ENCODE measurements around the gene AUTS2. TPM values are rescaled to one million over a fixed set of nuclear protein-coding genes. Genes with fewer than 3 reads are reported as not detected.

Gene AUTS2
- total RNA-seq, 1 donor from 2014 or later, result 125 TPM

DNA sequence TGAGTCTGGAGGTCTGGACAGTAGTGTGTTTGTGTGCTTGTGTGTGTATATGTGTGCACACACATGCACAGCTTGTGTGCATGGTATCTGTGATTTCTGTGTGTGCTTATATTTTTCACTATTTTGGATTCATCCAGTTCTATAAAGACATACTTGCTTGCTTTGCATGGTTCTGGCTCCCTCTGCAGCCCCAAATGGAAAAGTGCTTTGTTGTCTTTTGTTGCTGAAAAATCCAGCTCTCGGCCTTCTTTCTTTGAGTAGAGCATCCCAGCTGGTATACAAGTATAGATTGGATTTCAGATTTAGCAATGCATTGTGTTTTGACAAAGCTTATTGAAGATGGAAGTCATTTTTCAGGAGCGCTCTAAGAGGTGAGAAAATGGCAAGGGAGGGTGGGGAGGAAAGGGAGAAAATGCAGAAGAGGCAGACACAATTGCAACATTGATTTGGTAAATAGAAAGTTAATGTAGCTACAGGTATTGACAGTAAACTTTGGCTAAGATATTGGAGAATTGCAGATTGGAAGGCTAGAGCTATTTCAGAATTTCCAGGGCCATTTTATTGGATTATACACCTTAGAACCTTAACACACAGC, 333.9 kb downstream of the AUTS2 start:
- Mint-ChIP-seq H3K36me3 (ENCODE audit: insufficient read depth) (no peaks in the 10 kb centered on the region), H3K9me3 (ENCODE audit: low read depth) (no peaks in the 10 kb centered on the region), H3K27me3 (no peaks in the 10 kb centered on the region), H3K4me1 (ENCODE audit: low read depth) (peaks cover 17% of the 10 kb centered on the region), H3K27ac (no peak overlapping the region), H3K4me3 (ENCODE audit: low read depth) (no peak overlapping the region)
- DNase-seq (ENCODE audit: low spot score, unreplicated experiment), result no peak
- TF ChIP-seq CTCF (IDR thresholded peaks at IDR 0.05; ENCODE audit: unreplicated experiment), result peak; percentile 75

DNA sequence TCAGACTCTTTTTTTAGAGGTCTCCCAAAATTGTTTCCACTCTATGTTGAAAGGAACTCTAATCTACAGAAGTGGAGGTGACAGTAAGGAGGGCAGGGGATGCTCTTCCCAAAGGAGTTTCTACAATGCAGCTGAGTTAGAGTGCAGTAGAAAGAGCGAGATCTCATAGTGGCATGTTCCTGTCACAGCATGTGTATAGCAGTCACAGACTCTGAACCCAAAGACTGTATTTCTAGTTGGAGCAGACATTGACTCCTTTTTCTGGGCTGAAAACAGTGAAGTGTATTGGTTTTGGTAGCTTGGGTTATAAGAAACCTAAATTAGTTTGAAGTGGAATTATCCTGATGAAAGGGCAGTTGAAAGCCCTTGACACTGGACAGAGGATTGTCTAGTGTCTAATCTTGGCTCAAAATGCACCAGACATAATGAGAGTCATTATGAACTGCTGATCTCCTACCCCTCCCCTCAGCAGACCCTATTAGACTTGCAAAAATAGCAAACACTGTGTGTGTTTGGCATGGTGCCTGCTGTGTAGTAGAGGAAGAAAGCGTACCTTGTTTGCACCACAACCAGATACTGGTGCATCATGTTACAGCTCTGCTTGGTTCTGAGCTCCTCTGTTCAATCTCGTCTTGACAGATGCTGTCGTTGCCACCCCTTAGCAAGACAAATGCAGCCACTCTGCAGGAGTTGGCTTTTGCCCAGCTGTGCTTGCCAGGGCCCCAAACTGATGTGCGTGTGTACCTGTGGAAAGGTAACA, 336.0 kb downstream of the AUTS2 start:
- no peak overlapping the region for H3K4me3 Mint-ChIP-seq (ENCODE audit: low read depth)
- H3K36me3 Mint-ChIP-seq (ENCODE audit: insufficient read depth), result no peaks in the 10 kb centered on the region
- DNase-seq (ENCODE audit: low spot score, unreplicated experiment), result no peak
- no peak for TF ChIP-seq CTCF (IDR thresholded peaks at IDR 0.05; ENCODE audit: unreplicated experiment)
- no peaks in the 10 kb centered on the region for H3K27me3 Mint-ChIP-seq
- peaks cover 20% of the 10 kb centered on the region for H3K4me1 Mint-ChIP-seq (ENCODE audit: low read depth)
- no peaks in the 10 kb centered on the region for H3K9me3 Mint-ChIP-seq (ENCODE audit: low read depth)
- H3K27ac Mint-ChIP-seq, result no peak overlapping the region

- H3K4me1 Mint-ChIP-seq (ENCODE audit: low read depth), result peaks cover 24% of the 10 kb centered on the region
- no peaks in the 10 kb centered on the region for H3K9me3 Mint-ChIP-seq (ENCODE audit: low read depth)
- no peaks in the 10 kb centered on the region for H3K27me3 Mint-ChIP-seq
- DNase-seq (ENCODE audit: low spot score, unreplicated experiment), result no peak
- H3K27ac Mint-ChIP-seq, result no peak overlapping the region
- TF ChIP-seq CTCF (IDR thresholded peaks at IDR 0.05; ENCODE audit: unreplicated experiment), result no peak
- no peak overlapping the region for H3K4me3 Mint-ChIP-seq (ENCODE audit: low read depth)
- H3K36me3 Mint-ChIP-seq (ENCODE audit: insufficient read depth), result no peaks in the 10 kb centered on the region
These were observed 336.8 kb downstream of the AUTS2 start for GRCh38 chr7:69935107-69935506.

- Mint-ChIP-seq H3K9me3 (ENCODE audit: low read depth) (no peaks in the 10 kb centered on the region), H3K4me3 (ENCODE audit: low read depth) (no peak overlapping the region), H3K36me3 (ENCODE audit: insufficient read depth) (no peaks in the 10 kb centered on the region), H3K27ac (no peak overlapping the region), H3K4me1 (ENCODE audit: low read depth) (peaks cover 44% of the 10 kb centered on the region), H3K27me3 (no peaks in the 10 kb centered on the region)
- no peak for TF ChIP-seq CTCF (IDR thresholded peaks at IDR 0.05; ENCODE audit: unreplicated experiment)
- DNase-seq (ENCODE audit: low spot score, unreplicated experiment), result no peak
These were observed 338.8 kb downstream of the AUTS2 start for GRCh38 chr7:69937097-69937496.

GRCh38 chr7:69939317-69939716, 341.0 kb downstream of the AUTS2 start:
- Mint-ChIP-seq H3K36me3 (ENCODE audit: insufficient read depth) (no peaks in the 10 kb centered on the region), H3K4me3 (ENCODE audit: low read depth) (no peak overlapping the region), H3K9me3 (ENCODE audit: low read depth) (no peaks in the 10 kb centered on the region), H3K27ac (peak overlapping the region; percentile 19), H3K4me1 (ENCODE audit: low read depth) (peaks cover 52% of the 10 kb centered on the region), H3K27me3 (no peaks in the 10 kb centered on the region)
- no peak for DNase-seq (ENCODE audit: low spot score, unreplicated experiment)
- TF ChIP-seq CTCF (IDR thresholded peaks at IDR 0.05; ENCODE audit: unreplicated experiment), result no peak
